HG03175 (cell line): ENCODE measurements around the gene MITF.

ENCODE experiments used
- ATAC-seq: cut with Tn5 transposase; IDR thresholded peaks from one replicate; pipeline ENCODE4 v1.9.1; 2021; ENCODE audit warnings: mild to moderate bottlenecking, moderate library complexity; ENCODE audit not compliant: unreplicated experiment

Gene MITF

DNA sequence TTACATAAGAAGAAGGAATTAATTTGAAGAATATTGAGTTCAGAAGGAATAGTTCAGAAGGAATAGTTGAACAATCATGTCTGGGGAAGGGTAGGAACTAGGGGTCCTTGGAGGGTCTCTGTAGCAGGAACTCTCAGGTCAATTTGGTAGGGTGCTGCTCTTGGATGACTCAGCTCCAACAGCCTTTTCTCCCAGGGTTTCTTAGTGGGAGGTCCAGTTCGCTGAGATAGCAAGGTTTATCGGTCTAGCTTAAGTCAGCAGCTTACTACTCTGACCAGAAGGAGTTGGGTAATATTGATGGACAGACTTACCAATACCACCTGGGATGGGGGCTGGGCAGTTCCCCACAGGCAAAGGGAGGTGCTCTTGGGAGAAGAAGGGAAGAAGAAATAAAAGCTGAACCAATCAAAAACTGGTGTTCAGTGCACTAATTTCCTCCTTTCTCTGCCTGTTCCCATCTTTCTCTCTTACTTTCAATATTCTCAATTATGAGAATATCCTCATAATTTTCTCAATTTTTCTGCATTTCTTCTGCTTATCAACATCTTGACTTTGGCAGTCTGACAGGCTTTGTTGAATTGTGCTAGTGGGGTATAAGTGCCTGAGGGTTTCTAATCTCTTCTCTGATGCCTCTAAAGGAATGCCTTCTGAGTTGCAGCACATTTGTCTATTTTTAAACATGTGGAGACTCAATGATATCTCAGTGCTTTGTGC is 14.4 kb upstream of the MITF start:
- no peak for ATAC-seq

GRCh38 chr3:69725994-69726571 is 13.2 kb upstream of the MITF start:
- ATAC-seq: no peak

DNA sequence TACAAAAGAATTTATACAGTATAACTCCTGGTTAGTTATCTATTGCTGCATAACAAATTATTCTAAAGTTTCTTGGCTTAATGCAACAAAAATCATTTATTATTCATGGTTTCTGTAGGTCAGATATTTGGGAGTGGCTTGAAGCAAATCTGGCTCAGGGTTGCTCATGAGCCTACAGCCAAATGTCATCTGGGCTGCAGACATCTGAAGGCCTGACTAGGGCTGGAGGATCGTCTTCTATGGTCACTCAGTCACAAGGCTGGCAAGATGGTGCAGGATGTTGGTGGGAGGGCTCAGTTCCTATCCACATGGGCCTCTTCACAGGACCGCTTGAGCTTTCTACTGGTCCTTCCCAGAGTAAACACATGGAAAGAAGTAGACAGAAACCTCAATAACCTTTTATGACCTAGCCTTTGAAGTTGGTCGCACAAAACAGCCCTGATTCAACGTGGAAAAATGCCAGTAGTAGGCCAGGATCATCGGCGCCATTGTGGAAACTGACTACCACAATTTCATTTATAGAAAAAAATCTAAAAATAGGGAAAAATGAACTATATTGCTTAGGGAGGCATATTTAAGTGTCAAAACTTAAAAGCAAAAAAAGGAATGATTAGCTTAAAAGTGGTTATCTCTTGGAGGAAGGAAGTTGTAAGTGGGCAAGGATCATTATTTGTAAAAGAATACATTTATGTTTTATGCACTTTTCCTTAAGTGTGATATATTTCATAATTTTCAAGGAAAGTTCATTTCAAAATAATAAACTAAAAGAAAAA is 9.9 kb upstream of the MITF start:
- ATAC-seq: no peak

DNA sequence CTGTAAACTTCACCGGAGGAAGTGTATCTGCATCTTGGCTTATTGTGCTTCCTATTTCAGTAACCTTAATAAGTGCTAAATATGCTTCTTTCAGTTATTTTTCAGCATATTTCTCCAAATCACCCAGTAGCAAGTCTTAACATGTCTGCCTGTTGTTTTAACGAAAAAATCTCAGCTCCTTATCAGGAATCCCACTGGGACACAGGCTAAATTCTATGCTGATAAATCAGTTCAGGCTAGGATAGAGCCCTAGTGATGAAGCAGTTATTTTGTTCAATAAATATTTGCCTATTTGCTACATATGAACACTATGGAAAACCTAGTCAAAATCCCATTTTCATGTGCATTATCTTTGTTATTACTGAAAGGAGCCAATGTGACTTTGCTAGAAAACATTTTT is 8.2 kb upstream of the MITF start:
- no peak for ATAC-seq

DNA sequence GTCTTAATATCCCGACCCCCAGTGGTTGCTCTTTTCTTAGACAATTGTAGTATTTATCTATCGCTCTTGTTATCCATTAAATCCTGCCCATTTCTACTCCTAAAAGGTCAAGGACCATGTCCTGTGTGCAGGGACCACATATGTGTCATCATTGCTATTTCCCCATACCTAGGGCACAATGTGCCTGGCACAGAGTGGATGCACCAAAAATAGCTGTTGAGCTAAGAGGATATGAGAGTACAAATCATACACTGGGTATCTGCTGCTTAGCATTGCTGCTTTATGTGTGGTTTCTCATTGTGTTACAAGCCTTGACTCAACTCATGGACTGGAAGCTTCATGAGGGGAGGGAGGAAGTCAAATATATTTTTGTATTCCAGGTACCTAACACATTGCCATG is 3.4 kb upstream of the MITF start:
- ATAC-seq: no peak

- no peak for ATAC-seq
Measured at GRCh38 chr3:69737392-69737791, 1.9 kb upstream of the MITF start.

DNA sequence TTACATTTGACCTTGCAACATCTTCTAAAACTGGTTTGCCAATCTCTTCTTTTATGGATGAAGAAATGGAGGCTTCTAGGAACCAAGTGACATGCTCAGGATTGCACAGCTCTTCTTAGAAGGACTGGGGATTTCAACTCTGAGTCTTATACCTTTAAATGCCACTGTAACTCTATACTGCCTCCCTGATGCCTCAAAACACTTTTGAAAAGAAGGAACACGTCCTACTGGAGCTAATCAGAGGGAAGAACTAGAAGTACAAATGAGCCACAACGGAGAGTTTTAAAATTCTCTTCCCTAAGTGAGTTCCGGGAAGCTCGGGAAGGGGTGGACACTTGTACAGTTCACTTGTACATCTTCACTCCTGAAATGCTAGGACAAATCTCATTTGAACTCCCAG is 949 bp upstream of the MITF start:
- no peak for ATAC-seq

- no peak for ATAC-seq
Measured at GRCh38 chr3:69738859-69739203, 433 bp upstream of the MITF start.

DNA sequence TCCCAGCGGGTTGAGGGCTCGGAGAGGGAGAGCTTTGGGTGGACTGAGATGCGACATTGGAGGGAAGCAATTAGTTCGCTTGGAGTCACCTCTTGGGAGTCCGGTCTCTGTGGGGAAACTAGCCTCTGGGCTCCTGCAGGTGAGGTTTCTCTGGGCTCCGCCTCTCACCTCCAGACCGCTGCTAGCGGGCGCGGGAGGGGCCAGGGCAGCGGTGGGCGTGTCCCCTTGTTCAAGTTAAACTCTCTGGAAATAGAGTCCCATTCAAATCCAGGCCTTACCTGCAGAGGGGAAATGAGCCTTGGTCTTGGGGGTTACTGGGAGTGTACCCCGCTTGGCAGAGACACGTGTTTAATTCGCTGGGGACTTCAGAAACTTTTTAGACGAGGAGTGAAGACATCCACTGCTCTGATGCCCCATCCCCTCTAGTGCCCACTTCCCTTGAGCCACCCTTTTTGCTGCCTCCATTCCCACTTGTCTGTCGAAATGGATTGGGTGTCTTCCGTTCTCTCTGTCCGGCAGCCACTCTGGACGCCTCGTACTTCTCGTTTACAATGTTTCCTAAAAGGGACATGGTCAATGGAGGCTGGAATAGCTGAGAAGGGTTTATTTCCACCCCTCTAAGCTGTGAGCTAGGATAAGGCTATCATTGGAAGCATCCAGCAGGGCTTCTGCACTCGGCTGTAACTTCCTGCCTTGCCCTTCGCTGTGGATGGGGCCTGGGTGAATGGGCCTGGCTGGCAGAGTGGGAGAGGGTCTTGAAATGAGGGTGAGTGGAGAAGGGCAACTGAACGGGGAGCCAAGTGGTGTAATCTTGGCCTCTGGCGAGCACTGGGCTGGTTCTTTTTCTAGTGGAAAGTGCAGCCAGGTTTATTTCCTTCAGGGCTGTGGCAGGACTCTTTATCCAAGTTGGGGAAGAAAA is 1.1 kb downstream of the MITF start:
- no peak for ATAC-seq

DNA sequence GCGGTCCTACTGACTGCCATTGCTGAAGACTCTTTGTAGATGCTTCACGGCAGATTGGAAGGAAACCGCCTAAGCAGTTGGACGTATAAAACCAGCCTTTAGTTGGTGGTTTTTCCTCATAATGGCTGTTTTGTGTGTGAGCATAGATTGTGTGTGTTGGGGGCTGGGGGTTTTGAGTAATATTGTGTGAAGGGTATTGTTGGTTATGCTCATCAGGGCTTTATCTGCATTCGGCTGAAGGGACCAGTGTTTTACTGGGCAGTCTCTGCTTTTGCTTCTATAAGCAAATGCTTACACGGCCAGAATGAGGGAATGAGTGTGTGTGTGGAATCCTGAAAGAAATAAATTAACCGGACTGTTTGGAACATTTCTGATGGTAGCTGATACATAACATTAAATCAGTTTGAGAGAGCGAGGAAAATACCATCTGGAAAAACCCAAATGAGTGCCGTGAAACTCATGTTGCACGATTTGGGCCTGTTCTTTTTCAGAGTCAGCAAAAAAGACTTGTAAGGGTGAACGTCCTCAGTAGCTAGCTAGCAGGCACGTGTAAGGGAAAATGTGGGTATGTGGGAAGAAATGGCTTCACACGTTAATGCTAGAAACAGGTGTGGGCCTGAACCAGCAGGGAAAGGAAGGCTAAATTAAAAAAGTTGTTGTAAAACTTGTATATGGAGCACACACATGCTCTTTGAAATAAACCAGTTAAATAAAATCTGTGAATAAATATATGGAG is 1.9 kb downstream of the MITF start:
- no peak for ATAC-seq

DNA sequence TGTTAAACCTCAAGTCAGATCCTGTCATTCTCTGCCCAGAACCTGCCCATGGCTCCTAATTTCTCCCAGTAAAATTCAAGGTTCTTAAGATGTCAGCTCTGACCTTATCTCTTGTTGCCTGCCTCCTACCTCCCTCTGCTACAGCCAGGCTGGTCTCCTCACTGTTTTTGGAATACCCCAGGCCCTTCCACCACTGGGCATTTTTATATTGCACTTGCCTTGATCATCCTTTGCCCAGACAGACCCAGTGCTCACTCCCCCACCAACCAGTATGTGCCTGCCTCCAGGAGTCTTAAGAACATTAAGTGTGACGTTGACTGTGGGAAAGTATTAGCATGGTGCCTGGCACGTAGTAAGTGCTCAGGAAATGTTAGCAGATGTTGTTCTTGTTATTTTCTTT is 3.1 kb downstream of the MITF start:
- ATAC-seq: no peak

- no peak for ATAC-seq
Measured at GRCh38 chr3:69743975-69744906, 5.0 kb downstream of the MITF start.

DNA sequence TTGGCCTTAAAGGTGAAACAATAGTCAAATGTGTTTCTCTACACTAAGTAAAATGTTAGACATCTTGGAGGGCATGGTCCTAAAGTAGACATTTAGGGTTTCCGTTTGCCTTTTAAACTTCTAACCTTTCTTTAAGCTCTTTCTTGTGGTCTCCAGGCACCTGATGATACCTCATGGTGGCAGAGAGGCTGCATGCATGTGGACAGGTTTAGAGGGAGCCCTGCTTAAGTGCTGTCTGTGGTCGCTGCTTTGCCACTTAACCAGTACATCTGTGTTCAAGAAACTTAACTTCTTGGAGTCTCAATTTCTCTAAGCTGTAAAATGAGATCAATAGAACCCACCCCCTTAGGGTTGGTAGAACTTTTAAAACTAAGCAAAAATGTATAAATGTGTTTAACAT is 6.2 kb downstream of the MITF start:
- ATAC-seq: no peak

GRCh38 chr3:69746119-69746518 is 6.9 kb downstream of the MITF start:
- ATAC-seq: no peak

DNA sequence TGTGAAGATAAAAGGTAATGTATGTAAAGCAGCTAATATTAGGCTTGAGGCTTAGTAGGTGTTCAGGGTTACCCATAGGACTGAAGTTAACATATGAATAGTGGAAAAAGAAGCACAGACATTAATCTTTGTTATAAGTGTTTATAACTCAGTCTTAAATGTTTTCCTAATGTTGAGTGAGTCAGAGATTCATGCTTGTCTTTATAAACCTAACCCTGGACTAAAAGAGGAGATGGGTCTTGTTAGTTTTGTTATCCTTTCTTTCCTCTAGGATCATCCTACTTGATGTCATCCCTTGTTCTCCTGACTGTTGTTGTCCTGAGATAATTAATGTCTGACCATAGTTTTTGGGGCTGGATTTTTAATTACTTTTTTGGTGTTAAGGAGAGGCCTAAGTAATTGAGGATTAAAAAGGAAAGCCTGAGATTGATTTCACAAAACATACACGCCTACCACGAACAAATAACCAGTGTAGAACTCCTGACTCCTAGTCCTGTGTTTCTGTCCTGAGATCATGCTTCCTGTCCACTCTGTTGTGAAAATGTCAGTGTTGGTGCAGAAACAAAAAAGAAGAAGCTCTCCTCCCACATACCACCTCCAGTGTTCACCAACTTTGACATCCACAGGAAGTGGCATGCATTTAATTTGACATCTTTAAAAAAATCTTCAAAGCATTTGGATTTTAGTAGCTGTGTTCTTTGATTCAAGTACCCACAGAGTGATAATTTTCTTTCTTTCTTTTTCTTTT is 8.4 kb downstream of the MITF start:
- no peak for ATAC-seq

- no peak for ATAC-seq
Measured at GRCh38 chr3:69748503-69748902, 9.2 kb downstream of the MITF start.

DNA sequence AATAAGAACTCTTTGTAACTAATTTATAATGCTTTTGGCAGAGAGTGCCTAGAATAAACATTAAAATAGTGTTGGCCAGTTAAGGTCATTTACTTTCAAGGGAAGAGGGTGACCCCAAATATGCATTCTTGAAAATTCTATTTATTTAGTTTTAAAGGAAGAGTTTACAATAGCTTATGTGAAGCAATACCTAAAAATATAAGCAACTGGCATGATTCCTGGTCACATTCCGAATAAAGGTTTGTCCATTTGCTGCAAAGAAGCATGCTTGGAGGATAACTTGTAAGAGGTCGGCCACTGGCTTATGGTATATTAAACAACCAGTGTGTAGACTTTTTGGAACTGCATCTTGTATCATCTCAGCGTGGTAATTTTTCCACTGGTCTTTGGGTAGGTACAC is 10.2 kb downstream of the MITF start:
- no peak for ATAC-seq

- ATAC-seq: no peak
Measured at GRCh38 chr3:69750549-69750948, 11.3 kb downstream of the MITF start.

- ATAC-seq: no peak
Measured at GRCh38 chr3:69751074-69751476, 11.8 kb downstream of the MITF start.
